Measurements from ENCODE around the gene TRIM4. TPM values are rescaled to one million over a fixed set of nuclear protein-coding genes. Genes with fewer than 3 reads are reported as not detected.
"Not testable (repeated sequence)": the region's sequence is repeated elsewhere in the genome, so short reads cannot be mapped to it uniquely, and the experiment has no call there.

The TRIM4 gene
- total and polyA plus RNA-seq, 2 donors (not counting 3 experiments of a cell fraction or from before 2014, with no cell fraction given): 13.0 to 22.1 TPM

- H3K27ac ChIP-seq (ENCODE audit: insufficient read depth, low read depth, low read length): no peak overlapping the region
- H3K36me3 ChIP-seq (ENCODE audit: control insufficient read depth in 2 of 2, extremely low read depth in 1 of 2, insufficient read depth in 2 of 2, low read length in 2 of 2): no peaks in the 10 kb centered on the region
- no peak overlapping the region for H3K4me3 ChIP-seq (replicated peaks in 1 of 3; ENCODE audit: insufficient read depth in 1 of 3, low read depth in 1 of 3, low read length in 3 of 3)
- no peak overlapping the region for H3K9ac ChIP-seq (replicated peaks; ENCODE audit: extremely low read depth, insufficient read depth, low read length)
- H3K9me3 ChIP-seq (replicated peaks; ENCODE audit: control insufficient read depth, insufficient read depth, low read length): no peaks in the 10 kb centered on the region
- intact Hi-C loops (cut with micrococcal nuclease): no loop called here
- peaks cover 0 to 6% of the 10 kb centered on the region in 2 experiments for H3K27me3 ChIP-seq (ENCODE audit: control insufficient read depth in 2 of 2, insufficient read depth in 2 of 2, low read length in 2 of 2)
- BruUV-seq (replicated peaks): no TSS peak
- no peak for TF ChIP-seq EZH2 (IDR thresholded peaks at IDR 0.05; ENCODE audit: borderline replicate concordance, low read depth, low read length, severe bottlenecking)
- TF ChIP-seq MYC (IDR thresholded peaks at IDR 0.05; ENCODE audit: low read depth, low read length): no peak
- TF ChIP-seq, protein P1, sequence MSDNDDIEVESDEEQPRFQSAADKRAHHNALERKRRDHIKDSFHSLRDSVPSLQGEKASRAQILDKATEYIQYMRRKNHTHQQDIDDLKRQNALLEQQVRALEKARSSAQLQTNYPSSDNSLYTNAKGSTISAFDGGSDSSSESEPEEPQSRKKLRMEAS (IDR thresholded peaks at IDR 0.05; ENCODE audit: insufficient read depth, insufficient read length): no peak
- TF ChIP-seq, protein P2, sequence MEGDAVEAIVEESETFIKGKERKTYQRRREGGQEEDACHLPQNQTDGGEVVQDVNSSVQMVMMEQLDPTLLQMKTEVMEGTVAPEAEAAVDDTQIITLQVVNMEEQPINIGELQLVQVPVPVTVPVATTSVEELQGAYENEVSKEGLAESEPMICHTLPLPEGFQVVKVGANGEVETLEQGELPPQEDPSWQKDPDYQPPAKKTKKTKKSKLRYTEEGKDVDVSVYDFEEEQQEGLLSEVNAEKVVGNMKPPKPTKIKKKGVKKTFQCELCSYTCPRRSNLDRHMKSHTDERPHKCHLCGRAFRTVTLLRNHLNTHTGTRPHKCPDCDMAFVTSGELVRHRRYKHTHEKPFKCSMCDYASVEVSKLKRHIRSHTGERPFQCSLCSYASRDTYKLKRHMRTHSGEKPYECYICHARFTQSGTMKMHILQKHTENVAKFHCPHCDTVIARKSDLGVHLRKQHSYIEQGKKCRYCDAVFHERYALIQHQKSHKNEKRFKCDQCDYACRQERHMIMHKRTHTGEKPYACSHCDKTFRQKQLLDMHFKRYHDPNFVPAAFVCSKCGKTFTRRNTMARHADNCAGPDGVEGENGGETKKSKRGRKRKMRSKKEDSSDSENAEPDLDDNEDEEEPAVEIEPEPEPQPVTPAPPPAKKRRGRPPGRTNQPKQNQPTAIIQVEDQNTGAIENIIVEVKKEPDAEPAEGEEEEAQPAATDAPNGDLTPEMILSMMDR (IDR thresholded peaks at IDR 0.05; ENCODE audit: extremely low read depth in 1 of 2, insufficient read depth in 1 of 2, low read depth in 1 of 2, low read length in 2 of 2): no peak
- no peak for TF ChIP-seq GATA2 (IDR thresholded peaks at IDR 0.05; ENCODE audit: insufficient read depth, insufficient read length, low read depth, low read length)
- TF ChIP-seq FOS (IDR thresholded peaks at IDR 0.05; ENCODE audit: borderline replicate concordance, insufficient read depth, low read length): no peak
- no peak for TF ChIP-seq POLR2A (IDR thresholded peaks at IDR 0.05; ENCODE audit: low read depth, low read length)
- FAIRE-seq: no peak
- H3K4me2 ChIP-seq (ENCODE audit: insufficient read depth, low read length): no peak overlapping the region
- H3K9me1 ChIP-seq (replicated peaks; ENCODE audit: control insufficient read depth, extremely low read depth, insufficient read depth, low read length): no peaks in the 10 kb centered on the region
- H4K20me1 ChIP-seq (replicated peaks; ENCODE audit: control insufficient read depth, extremely low read depth, insufficient read depth, low read length): no peaks in the 10 kb centered on the region
- dilution Hi-C loops (cut with MboI; ENCODE audit: extremely low pct_ligation_motif_present, low sequenced_read_pairs): no loop called here
- no peak for DNase-seq (ENCODE audit: low read depth, low spot score)
- ChIA-PET CTCF (interaction anchor here (0.6 to 2.0 kb wide), 6 partner anchors 14 to 98 kb away, joined by 3 to 11 read pairs (median 3); no protein-coding TSS in a partner anchor), POLR2A (interaction anchor here (0.7 kb wide), 1 partner anchor 18 kb away, joined by 4 read pairs; no protein-coding TSS in a partner anchor)
- no peak overlapping the region for H2AFZ ChIP-seq (ENCODE audit: low read depth, low read length)
- no peaks in the 10 kb centered on the region for H3K79me2 ChIP-seq (ENCODE audit: control insufficient read depth, insufficient read depth, low read length)
- no peaks in the 10 kb centered on the region for H3K4me1 ChIP-seq (ENCODE audit: control insufficient read depth, extremely low read depth, insufficient read depth, low read length)
Measured at GRCh38 chr7:99955247-99955646, 35.9 kb upstream of the TRIM4 start.

DNA sequence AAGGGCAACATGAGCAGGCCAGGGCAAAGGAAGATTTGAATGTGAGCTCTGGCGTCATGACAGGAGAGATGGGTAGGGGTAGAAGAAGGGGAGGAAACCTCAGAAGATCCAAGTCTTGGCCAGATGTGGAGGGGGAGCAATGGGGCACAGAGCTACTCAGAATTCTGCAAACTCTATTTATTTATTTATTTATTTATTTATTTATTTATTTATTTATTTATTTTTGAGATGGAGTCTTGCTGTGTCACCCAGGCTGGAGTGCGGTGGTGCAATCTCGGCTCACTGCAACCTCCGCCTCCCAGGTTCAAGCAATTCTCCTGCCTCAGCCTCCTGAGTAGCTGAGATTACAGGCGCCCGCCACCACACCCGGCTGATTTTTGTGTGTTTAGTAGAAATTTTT lies 35.3 kb upstream of the TRIM4 start:
- H3K27me3 ChIP-seq (ENCODE audit: control insufficient read depth in 2 of 2, insufficient read depth in 2 of 2, low read length in 2 of 2); H3K9ac ChIP-seq (replicated peaks; ENCODE audit: extremely low read depth, insufficient read depth, low read length); H3K4me1 ChIP-seq (ENCODE audit: control insufficient read depth, extremely low read depth, insufficient read depth, low read length); H4K20me1 ChIP-seq (replicated peaks; ENCODE audit: control insufficient read depth, extremely low read depth, insufficient read depth, low read length); H3K4me3 ChIP-seq (replicated peaks in 1 of 3; ENCODE audit: insufficient read depth in 1 of 3, low read depth in 1 of 3, low read length in 3 of 3); H3K9me3 ChIP-seq (replicated peaks; ENCODE audit: control insufficient read depth, insufficient read depth, low read length); H2AFZ ChIP-seq (ENCODE audit: low read depth, low read length); BruUV-seq (replicated peaks); H3K4me2 ChIP-seq (ENCODE audit: insufficient read depth, low read length); FAIRE-seq; H3K27ac ChIP-seq (ENCODE audit: insufficient read depth, low read depth, low read length); POLR2A ChIA-PET; DNase-seq (ENCODE audit: low read depth, low spot score); dilution Hi-C loops (cut with MboI; ENCODE audit: extremely low pct_ligation_motif_present, low sequenced_read_pairs); H3K36me3 ChIP-seq (ENCODE audit: control insufficient read depth in 2 of 2, extremely low read depth in 1 of 2, insufficient read depth in 2 of 2, low read length in 2 of 2); intact Hi-C loops (cut with micrococcal nuclease); H3K9me1 ChIP-seq (replicated peaks; ENCODE audit: control insufficient read depth, extremely low read depth, insufficient read depth, low read length); H3K79me2 ChIP-seq (ENCODE audit: control insufficient read depth, insufficient read depth, low read length): not testable (repeated sequence)
- CTCF ChIA-PET: interaction anchor here (0.6 to 2.0 kb wide), 3 partner anchors 25 to 99 kb away, joined by 3 to 11 read pairs (median 3); no protein-coding TSS in a partner anchor
